ENCODE measurements around the gene LHPP.

DNA sequence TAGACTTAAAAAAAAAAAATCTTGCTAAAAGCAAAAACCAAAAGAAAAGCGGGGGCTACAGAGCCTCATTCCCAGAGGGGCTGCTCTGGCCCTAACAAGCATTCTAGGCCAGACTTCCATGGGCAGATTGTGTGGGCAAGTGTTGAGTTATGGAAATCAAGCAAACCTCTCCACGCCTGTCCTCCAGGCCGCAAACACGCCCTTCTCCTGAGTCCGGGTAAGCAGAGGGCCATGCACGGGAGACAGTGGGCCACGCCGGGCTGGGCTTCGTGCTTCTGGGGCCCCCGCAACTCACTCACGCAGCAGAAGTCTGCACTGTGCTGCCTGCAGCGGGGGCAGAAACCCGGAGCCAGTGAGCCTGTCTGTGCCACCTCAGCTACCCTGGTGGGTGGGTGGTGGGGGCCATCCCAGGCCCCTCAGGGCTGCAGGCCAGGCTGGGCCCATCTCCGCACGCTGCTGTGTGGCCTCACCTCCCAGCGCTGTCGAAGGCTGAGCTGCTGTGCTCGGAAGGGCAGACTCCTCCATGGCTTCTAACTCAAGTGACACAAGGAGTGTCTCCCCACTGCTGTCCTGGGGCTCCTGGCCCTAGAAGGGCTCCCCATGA, 156.9 kb downstream of the LHPP start:
- TF ChIP-seq, protein P1, sequence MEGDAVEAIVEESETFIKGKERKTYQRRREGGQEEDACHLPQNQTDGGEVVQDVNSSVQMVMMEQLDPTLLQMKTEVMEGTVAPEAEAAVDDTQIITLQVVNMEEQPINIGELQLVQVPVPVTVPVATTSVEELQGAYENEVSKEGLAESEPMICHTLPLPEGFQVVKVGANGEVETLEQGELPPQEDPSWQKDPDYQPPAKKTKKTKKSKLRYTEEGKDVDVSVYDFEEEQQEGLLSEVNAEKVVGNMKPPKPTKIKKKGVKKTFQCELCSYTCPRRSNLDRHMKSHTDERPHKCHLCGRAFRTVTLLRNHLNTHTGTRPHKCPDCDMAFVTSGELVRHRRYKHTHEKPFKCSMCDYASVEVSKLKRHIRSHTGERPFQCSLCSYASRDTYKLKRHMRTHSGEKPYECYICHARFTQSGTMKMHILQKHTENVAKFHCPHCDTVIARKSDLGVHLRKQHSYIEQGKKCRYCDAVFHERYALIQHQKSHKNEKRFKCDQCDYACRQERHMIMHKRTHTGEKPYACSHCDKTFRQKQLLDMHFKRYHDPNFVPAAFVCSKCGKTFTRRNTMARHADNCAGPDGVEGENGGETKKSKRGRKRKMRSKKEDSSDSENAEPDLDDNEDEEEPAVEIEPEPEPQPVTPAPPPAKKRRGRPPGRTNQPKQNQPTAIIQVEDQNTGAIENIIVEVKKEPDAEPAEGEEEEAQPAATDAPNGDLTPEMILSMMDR (IDR thresholded peaks at IDR 0.05), result no peak
- TF ChIP-seq POLR2A (IDR thresholded peaks at IDR 0.05), result no peak
